NCI-H146 (cell line): Measurements from ENCODE around the gene SLC1A3.
A peak's percentile ranks its signal among the peaks of the same experiment; 100 is the strongest.

Experiments
- DNase-seq: peaks from one replicate; lab custom pipeline; 2025; lab: John Stamatoyannopoulos, UW

The SLC1A3 gene

DNA sequence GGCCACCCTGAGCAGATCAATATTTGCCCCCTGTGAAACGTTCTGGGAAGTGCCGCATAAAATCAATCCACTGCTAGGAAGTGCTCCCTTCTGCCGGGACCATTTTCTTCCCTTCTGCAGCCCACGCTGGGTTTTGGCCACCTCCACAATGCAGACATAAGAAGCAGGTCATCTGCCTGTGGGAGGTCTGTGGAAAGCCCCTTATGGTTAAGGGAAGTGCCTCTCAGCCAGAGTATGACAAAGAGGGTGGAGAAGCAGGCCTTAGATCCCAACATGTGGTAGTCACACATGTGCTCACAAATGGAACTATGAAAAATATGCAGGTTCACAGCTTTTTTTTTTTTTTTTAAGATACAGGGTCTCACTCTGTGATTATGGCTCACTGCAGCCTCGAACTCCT is 82.8 kb downstream of the SLC1A3 start:
- DNase-seq = no peak

DNA sequence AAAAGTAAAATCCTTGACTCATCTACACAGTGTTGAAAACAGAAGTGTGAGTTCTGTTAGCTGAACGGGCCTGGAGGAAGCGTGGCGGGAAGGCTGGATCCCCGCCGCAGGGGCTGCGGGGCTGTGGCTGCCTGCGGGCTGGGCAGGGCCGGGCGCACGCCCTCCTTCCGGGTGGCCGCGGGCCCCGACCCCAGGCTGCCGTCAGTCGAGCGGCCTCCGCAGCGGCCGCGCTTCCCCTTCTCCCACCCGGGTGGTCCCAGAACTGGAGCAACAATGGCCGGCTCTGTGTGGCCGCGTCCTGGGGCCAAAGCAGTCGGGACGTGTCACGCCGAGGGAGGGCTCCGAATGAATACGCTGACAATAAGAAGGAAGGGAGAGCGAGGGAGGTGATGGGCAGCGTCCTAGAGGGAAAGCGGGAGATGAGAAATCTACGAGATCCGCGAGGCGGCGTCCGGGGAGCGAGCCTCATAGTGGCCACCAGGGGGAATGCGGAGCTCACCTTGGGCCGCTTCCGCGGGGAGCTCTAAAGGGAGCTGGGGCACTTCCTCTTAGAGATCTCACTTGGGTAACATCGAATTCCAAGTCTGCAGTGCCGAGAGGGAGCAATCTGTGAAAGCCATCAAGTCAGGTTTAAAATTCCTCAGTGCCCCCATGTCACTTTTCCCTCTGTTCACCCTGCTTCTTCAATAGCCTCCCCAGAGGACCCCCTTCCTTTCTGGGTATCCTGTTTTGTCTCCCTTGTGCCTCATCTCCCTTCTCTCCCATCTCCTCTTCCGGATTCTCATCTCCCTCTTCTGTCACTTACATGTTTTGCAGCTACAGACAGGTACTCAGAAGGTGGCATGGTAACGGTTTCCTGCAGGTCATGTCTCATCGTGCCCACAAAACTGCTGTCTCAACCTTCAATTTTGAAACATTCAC is 83.9 kb downstream of the SLC1A3 start:
- DNase-seq = peak; percentile 54

DNA sequence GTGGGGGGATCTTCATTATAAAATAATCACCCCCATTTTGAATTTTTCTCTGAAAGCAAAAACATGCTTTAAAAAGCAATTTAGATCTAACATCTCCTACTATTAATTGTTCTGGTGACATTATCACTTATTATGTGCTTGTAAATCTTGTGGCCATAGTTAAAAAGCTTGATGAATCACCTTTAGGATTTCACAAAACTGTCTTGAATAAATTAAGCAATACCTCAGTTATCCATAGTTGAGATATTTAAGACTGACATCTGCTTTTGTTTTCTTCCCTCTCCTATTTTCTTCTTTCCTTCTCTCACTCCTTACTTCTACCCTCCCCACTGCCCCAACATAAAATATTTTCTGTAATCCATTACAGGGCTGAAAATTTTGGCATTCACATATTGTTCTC is 84.8 kb downstream of the SLC1A3 start:
- DNase-seq = no peak

DNA sequence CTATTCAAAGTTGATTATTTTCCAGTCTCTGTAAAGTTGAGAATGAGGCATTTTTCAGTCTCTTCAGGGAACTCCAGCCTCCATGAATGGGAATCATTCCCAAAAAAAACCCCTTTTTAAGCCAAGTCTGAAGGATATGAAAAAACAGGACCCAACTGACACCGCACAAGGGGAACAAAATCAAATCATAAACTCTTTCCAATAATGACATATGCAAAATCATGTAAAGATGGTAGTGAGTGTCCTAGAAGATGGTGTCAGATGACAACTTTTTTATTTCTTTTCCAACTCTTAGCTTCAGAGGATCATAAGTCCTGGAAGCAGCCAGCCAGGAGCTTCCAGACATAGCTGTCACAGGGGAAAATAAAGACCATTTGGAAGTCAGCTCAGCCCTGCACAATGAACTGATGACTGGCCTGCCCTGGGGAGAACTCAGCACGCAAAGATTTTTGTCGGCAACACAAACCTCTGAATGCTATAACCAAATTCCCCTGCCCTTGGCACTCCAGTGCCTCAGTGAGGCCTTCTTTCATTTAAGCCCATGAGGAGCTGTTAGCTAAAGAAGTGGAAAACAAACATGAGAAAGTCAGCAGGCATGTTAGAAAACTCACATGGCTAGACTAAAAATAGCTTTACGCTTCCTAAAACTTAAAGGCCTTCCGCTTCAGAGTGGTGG is 85.4 kb downstream of the SLC1A3 start:
- DNase-seq = no peak

DNA sequence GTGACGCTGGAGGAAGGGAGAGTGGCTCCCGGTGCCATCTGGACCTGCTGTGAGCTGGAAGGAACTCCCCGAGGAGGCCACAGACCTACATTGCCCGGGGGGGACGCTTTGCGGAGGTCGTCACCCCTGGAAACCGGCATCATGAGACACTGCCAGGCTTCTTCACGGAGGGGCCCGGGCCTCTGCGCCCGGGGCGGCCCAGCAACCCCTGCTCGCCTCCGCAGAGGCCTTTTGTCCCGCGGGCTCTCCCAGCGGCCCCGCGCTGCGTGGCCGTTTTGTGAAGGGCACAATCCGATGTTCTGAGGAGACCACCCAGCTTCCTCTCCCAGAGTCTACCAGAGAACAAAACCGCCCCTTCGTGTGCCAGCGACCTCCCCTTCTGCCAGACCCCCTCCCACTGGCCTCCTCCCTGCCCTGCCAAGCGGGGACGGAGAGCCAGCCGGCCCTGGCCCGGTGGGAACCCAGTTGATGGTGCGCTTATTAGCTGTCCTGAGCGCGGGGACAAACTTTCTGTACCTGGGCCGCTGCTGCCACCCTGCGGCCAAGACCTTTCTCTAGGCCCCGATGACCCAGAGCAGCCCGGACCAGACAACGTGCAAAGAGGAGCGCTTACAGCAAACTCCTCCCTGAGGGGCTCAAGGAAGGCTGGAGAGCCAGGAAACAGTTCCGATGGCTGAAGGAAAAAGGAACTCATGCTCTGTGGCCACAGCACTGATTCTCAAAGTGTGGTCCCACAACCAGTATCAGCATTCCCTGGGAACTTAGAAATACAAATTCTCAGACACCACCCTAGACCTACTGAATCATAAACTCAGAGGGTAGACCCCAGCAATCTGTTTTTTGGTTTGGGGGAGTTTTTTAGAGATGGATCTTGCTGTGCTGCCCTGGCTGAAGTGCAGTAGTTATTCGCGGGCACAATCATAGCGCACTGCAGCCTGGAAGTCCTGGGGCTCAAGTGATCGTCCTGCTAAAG is 86.7 kb downstream of the SLC1A3 start:
- DNase-seq = no peak

DNA sequence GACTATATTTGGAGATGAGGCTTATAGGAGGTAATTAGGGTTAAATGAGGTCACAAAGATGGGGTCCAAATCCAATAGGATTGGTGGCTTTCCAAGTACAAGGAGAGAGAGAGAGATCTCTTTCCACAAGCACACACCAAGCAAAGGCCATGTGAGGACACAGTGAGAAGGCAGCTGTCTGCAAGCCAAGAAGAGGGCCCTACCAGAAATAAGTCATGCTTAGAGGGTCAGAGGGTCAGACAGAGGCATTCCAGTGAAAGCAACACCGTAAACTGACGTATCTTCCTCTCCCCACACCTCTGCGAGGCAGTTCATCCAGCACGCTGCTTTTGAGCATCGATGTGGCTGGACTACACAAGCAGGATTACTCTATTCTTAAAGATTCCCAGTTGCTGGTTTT is 87.9 kb downstream of the SLC1A3 start:
- DNase-seq = no peak

DNA sequence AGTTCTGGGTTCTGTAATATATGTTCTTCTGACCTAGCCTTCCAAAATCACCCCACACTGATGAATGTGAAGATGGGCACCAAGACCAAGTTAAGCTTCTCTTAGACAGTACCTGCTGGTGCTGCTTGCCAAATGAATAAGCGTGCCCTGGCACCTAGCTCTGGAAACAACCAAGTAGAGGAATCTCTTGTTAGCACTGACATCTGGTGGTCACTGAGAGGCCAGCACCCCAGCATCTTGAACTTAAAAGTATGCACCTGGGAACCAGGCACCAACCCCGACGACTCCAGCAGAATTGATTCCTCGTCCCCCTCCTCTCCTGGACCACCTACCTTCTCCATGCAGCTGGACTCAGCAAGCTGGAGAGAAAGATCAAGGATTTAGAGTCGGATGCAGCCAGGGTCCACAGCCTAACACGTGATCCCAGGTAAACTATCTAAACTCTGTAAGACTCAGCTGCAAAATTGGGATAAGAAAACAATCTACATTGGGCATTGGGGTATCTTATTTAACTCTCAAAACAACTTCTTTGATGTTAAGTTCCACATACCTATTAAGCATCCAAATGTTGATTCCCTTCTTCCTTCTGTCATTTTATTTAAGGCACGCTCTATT is 89.8 kb downstream of the SLC1A3 start:
- DNase-seq = peak; percentile 4

DNA sequence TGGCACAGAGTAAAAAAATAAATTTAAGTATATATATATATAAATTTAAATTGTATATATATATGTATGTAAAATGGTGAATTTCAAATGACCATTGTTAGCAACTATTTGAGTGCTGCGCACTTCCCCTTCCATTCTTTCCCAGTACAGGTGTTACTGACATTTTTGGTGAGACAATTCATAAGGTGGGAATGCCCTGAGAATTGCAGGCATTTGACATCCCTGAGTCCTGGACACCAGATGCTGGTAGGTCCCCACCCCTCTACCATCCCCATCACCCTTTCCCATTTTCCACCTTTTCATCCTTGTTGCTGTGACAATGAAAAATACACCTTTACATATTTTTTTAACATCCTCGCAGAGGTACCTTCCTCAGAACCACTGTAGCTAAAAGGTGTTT is 91.6 kb downstream of the SLC1A3 start:
- no peak for DNase-seq

DNA sequence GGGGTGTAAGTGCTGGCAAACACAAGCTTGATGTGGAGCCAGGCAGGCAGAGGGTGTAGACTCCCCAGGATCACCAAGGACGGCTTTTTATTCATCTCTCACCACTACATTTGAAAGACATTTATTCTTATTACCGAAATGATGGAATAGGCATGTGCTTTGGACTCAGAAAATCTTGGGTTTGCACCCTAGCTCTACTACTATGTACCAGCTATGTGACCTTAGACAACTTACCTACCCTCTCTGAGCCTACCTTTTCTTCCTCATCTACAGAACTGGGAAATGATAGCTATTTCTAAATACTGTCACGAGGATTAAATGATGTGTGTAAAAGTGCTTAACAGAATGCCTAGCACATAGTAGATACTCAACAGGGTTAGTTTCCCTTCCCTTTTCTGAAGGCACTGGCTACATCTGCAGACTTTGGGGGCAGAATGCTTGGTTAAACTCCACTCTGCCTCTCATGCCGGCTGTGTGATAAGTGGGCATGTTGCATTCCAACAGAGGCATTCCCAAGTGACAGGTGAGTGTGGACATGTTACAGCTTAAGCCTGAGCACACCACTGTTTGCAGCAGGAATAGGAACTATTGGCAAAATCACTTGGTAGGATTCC is 94.8 kb downstream of the SLC1A3 start:
- no peak for DNase-seq

DNA sequence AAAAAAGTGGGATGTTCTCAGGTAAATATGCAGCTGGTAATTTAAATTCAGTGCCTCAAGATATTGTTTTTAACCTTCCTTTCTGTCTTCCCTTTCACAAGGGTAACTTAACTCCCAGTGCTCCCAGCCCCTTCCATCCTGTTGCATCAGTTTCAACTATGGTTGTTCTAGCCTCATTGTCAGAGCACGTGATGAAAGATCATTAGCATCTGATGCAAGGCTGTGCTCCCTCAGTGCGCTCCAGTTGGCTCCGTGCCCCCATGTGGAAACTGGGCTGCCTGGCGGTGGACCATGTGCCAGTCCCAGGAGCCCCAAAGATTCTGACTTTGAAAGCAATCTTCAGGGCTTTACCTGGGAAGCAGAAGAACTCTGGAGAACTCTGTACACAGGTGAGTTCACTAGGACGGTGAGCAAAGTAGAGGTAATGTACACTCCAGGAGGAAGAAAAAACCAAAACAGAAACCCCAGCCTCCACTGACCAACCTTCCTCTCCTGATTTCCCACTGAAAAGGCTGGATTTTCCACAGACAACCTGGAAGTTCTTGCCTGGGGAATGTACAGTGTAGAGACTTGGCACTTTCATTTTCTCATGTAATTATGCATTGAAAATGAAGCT is 96.9 kb downstream of the SLC1A3 start:
- DNase-seq = no peak

DNA sequence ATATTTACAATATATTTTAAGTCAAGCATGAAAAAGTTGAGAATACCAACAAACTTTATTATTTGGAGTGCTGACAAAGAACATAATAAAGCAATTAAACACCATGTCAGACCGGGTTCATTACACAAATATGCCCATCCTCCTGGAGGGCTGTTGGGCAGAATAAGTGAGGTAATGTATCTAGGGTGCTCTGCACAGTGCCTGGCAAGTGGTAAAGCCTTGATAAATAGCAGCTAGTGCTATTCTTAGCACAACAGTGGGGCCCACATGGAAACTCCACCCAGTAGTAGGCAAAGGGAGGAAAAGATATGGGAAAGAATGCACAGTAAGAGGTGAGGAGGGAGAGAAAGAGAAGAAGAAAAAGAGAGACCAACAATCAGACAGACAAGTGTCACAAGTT is 97.7 kb downstream of the SLC1A3 start:
- DNase-seq = no peak

DNA sequence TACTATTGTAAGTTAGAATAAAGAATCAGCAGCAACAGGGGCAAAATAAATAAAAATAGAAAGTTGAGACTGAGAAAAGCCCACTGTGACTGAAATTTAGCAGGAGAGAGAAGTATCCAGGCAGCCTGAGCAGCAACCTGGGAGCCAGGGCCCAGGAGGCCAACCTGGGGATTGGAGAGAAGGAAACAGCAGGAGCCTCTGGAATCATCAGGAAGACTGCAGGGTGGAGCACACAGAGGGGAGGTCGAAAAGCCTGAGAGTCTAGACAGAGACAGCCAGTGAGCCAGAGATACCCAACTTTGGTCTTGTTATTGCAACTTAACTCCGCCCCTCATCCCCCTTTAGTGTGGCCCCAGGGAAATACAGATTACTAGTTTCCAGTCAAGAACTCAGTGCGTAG is 98.6 kb downstream of the SLC1A3 start:
- no peak for DNase-seq

DNA sequence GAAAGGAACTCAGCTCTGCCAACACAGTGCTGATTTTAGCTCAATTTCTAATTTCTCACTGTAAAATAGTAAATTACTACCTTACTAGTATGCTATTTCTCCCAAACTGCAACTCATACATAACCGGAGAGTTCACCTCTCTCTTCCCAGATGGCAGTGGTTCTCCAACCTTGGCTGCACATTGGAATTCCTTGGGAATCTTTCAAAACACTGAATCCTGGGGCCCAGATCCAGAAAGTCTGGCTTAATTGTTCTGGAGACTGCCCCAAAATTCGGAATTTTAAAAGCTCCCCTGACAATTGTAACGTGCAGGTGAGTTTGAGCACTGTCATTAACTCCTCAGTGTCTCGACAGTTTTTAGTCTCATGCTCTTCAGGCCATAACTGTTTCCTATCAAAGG is 100.3 kb downstream of the SLC1A3 start:
- DNase-seq = no peak

DNA sequence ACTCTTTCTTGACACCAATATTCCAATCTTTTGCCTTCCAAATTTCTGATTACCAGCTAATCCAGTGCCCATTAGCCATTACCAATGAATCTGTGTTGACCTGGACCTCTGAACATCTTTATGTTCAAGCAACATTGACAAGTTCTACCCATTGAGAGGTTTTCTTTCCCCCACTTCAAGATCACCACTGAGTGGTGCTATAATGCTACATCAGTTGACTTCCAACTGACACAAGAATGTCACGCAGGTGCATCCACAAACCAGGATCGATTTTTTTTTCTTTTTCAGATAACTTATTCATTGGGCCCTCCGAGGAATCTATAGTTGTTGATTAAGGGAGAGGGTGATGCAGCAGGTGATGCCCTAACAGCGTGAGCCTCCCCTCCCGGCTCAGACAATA is 102.6 kb downstream of the SLC1A3 start:
- no peak for DNase-seq

DNA sequence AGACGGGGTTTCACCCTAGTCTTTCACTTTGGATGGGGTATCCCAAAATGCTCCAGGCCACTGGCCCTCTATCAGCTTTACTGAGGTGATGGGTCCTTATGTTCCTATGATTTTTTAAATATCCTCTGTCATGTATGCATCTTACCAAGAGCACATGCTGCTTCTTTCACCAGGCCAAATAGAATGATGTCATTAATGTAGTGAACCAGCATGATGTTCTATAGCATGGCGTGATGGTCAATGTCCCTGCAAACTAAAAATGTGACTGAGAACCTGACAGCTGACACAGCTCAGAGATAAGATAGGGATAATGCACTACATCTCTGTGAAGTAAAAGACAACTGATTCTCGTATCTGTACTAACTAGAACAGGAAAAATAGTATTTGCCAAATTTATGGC is 103.6 kb downstream of the SLC1A3 start:
- no peak for DNase-seq

DNA sequence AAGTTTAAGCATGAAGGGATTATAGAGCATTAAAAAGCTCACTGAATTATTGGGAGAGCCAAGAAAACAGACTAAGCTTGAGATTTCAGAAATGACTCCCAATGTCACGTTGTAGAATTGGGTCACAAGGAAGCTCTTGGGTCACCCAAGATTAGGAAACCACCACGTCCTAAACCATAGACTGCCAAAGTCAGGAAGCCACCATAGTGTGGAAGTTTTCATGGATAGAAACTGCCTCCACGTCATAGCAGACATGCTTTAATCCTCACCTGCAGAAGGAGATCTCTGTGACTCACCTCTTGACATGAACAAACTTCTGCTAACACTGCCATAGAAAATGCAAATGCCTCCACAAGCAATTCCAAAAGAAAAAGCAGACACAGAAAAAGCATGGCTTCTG is 106.3 kb downstream of the SLC1A3 start:
- no peak for DNase-seq

DNA sequence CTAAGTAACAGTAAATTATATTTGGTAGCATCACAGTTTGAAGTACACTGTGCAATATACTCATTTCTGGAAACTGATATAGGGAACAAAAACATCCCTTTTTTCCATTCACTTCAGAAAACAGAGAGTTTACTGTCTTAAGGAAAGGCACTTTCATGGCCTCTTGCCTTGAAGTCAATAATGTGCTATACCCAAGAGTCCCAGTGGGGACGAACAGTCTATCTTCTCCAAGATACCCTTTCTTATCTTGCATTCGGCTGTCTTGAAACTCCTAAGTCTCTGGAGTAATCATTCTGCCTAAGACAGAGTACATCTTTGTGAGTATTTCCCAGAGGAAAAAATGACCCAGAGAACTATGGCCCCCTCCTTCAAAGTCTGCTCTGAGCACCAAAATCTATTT is 107.1 kb downstream of the SLC1A3 start:
- DNase-seq = no peak

DNA sequence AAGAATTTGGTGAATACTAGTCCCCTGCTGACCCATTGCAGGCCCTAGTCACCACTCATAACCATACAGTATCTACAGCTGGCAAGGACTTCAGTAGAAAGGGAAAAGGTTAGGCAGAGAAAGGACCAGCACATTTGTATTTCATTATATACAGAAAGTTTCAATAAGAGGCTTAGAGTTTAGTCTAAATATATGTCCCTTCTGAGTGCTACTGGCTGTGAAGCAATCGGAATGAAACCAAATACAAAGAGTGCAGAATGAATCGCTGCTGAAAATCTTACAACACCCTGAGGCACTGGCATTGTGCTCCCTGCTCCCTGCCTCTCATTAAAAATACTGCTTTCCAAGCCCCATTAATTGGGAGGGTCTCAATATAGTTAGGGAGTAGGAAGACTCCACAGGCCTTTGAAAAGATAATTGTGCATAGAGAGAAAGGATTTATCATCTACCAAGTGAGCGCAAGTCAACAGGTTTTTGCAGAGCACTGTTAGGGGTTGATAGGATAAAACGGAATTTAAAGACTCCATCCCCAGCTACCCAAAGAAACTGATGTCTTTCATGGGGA is 110.8 kb downstream of the SLC1A3 start:
- DNase-seq = no peak

DNA sequence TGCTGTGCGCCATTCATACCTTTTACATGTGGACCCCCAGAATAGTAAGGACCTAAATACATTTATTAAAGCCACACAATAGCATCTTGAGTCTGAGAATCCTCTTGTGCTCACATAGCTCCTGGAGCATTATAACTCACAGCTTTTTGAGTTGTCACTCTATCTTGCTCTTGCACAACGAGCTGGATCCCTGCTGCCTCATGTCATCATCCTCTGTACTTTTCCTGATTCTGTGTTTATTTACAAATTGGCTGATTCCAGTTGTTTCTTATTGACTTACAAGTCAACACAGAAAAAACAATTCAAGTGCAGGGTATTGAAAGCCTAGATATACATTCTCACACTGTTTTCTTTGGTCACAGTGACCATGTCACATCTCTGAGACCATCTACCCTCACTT is 112.9 kb downstream of the SLC1A3 start:
- DNase-seq = no peak

DNA sequence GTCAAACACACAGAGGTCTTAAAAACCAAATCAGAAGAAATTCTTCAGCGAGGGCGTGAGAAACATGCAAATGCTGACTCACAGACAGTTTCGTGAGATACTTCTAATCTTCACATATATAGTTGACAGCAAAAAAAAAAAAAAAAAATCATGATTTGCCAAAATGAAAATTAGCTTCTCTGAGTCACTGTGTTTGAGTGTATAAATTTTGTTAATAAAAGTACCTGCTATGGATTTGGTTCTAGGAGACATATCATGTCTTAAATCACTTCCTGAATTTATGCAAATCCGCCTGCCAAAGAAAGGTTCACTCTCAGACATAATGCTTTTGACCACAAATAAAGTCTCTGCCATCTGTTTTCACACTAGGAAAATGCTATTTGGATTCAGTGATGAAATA is 114.3 kb downstream of the SLC1A3 start:
- no peak for DNase-seq
